ENCODE data around the gene PRG3.

DNA sequence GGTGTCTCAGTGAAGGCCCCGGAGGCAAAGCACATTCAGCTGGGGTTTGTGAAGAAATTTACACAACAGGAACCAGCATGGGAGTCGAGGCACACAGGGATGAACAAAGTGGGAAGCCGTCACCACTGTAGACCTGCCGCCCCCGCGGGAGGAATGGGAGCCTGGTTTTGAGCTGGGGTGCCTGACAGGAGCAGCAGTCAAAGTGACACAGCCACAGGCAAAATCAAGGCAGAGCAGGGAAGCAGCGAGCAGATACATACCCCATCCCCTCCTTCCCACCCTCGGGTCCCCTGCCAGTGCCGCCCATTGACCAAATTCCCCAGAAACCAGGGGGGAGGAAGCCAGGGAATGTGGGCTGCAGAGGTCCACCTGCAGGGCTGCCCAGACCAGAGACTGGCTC is 22.0 kb downstream of the PRG3 start:
- TF ChIP-seq, protein P1, sequence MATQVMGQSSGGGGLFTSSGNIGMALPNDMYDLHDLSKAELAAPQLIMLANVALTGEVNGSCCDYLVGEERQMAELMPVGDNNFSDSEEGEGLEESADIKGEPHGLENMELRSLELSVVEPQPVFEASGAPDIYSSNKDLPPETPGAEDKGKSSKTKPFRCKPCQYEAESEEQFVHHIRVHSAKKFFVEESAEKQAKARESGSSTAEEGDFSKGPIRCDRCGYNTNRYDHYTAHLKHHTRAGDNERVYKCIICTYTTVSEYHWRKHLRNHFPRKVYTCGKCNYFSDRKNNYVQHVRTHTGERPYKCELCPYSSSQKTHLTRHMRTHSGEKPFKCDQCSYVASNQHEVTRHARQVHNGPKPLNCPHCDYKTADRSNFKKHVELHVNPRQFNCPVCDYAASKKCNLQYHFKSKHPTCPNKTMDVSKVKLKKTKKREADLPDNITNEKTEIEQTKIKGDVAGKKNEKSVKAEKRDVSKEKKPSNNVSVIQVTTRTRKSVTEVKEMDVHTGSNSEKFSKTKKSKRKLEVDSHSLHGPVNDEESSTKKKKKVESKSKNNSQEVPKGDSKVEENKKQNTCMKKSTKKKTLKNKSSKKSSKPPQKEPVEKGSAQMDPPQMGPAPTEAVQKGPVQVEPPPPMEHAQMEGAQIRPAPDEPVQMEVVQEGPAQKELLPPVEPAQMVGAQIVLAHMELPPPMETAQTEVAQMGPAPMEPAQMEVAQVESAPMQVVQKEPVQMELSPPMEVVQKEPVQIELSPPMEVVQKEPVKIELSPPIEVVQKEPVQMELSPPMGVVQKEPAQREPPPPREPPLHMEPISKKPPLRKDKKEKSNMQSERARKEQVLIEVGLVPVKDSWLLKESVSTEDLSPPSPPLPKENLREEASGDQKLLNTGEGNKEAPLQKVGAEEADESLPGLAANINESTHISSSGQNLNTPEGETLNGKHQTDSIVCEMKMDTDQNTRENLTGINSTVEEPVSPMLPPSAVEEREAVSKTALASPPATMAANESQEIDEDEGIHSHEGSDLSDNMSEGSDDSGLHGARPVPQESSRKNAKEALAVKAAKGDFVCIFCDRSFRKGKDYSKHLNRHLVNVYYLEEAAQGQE (IDR thresholded peaks at IDR 0.05; ENCODE audit: insufficient read depth in 1 of 2, low read depth in 2 of 2, low read length in 2 of 2): no peak
- no peak for TF ChIP-seq POLR2AphosphoS5 (IDR thresholded peaks at IDR 0.05; ENCODE audit: low read depth, low read length)
- no peak for TF ChIP-seq TAF1 (IDR thresholded peaks at IDR 0.05; ENCODE audit: borderline replicate concordance, insufficient read depth, low read length)
- no peak for TF ChIP-seq SIN3A (IDR thresholded peaks at IDR 0.05; ENCODE audit: borderline replicate concordance, insufficient read depth, low read length)
